Bone marrow (tissue), 2 donors: ENCODE data around the gene CPT1C.

Experiments used
- DNase-seq, 2 donors: peaks; one replicate each; lab custom pipeline; 2025; lab: John Stamatoyannopoulos, UW

Gene CPT1C

GRCh38 chr19:49690656-49691242, at the start of gene CPT1C:
Gene CPT1C (plus strand): TSS chr19:49691116. CDS start chr19:49692253, 1,137 bp downstream.
- DNase-seq = no peak

GRCh38 chr19:49641688-49642491, 49.0 kb upstream of the CPT1C start, which contains the start of gene SCAF1:
Gene SCAF1 (plus strand): TSS chr19:49642209. CDS start chr19:49645027, 2,818 bp downstream.
- DNase-seq = peak; percentile 91 to 98

- peak in 1 of 2 donors; percentile 2 for DNase-seq
Observed at GRCh38 chr19:49642492-49643035, 48.4 kb upstream of the CPT1C start.

- no peak for DNase-seq
Observed at GRCh38 chr19:49643466-49643865, 47.5 kb upstream of the CPT1C start.

- no peak for DNase-seq
Observed at GRCh38 chr19:49645592-49645991, 45.3 kb upstream of the CPT1C start.

DNA sequence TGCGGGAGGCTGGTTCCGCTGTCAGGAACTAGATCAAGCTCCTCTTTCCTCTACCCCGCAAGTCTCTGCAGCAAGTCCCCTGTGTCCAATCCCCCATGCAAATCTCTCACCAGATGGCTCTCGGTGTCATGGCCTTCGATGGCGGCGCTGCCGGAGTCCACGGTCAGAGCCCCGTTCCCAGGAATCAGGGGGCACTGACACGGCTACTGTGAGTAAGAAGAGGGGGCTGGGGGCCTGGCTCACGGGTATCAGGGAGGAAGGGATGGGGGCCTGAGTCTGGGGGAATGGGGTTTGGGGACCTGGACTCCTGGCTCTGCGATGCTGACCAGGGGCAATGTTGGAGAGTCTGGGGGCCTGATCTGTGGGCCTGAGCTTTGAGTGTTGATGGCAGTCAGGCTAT, 44.9 kb upstream of the CPT1C start:
- DNase-seq = no peak

DNA sequence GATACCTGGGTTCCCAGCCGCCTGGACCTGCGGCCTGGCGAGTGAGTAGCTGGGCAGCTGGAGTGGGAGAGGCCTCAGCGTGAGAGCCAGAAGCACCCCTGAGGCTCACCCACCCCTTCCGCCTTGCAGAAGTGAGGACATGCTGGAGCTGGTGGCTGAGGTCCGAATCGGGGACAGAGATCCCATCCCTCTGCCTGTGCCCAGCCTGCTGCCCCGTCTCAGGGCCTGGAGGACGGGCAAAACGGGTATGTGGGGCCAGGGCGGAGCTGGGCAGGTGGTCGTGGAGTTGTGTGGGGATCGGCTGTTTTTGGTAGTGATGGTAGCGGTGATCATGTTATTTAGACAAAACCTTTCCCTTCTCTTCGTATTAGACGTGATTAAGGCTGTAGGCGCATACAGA, 44.3 kb upstream of the CPT1C start:
- no peak for DNase-seq

- no peak for DNase-seq
Observed at GRCh38 chr19:49651029-49651819, 39.7 kb upstream of the CPT1C start.

DNA sequence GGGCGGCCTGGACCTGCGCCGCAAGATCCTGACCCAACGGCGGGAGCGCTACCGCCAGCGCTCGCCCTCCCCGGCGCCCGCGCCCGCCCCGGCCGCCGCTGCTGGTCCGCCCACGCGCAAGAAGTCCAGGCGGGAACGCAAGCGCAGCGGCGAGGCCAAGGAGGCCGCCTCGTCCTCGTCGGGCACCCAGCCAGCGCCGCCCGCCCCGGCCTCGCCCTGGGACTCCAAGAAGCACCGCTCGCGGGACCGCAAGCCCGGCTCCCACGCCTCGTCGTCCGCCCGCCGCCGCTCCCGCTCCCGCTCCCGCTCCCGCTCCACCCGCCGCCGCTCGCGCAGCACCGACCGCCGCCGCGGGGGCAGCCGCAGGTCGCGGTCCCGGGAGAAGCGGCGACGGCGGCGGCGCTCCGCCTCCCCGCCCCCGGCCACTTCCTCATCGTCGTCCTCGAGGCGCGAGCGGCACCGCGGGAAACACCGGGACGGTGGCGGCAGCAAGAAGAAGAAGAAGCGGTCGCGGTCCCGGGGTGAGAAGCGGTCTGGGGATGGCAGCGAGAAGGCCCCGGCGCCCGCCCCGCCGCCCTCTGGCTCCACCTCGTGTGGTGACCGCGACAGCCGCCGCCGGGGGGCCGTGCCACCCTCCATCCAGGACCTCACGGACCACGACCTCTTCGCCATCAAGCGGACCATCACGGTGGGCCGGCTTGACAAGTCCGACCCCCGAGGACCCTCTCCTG, 38.9 kb upstream of the CPT1C start:
- DNase-seq = no peak

DNA sequence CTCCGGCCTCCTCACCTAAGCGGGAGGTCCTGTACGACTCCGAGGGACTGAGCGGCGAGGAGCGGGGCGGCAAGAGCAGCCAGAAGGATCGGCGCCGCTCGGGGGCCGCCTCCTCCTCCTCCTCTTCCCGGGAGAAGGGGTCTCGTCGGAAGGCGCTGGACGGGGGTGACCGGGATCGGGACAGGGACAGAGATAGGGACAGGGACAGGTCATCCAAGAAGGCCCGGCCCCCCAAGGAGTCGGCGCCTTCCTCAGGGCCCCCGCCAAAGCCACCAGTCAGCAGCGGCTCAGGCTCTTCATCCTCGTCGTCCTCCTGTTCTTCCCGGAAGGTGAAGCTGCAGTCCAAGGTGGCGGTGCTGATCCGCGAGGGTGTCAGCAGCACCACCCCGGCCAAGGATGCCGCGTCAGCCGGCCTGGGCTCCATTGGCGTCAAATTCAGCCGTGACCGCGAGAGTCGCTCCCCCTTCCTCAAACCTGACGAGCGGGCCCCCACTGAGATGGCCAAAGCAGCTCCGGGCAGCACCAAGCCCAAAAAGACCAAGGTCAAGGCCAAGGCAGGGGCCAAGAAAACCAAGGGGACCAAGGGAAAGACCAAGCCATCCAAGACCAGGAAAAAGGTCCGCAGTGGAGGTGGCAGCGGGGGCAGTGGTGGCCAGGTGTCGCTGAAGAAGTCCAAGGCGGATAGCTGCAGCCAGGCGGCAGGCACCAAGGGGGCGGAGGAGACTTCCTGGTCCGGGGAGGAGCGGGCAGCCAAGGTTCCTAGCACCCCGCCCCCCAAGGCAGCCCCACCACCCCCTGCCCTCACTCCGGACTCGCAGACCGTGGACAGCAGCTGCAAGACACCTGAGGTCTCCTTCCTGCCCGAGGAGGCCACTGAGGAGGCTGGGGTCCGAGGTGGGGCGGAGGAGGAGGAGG, 38.1 kb upstream of the CPT1C start:
- no peak for DNase-seq

DNA sequence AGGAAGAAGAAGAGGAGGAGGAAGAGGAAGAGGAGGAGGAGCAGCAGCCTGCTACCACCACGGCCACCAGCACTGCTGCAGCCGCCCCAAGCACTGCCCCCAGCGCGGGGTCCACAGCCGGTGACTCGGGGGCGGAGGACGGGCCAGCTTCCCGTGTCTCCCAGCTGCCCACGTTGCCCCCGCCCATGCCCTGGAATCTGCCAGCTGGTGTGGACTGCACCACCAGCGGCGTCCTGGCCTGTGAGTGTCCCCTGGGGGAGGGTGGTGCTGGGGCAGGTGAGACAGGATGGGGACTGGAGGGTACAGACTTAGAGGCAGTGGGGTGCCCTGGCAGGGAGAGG, 37.5 kb upstream of the CPT1C start:
- DNase-seq = no peak

- DNase-seq = no peak
Observed at GRCh38 chr19:49654581-49654980, 36.3 kb upstream of the CPT1C start.

GRCh38 chr19:49655570-49656455, 35.1 kb upstream of the CPT1C start:
- no peak for DNase-seq

- DNase-seq = no peak
Observed at GRCh38 chr19:49656456-49657109, 34.3 kb upstream of the CPT1C start.

DNA sequence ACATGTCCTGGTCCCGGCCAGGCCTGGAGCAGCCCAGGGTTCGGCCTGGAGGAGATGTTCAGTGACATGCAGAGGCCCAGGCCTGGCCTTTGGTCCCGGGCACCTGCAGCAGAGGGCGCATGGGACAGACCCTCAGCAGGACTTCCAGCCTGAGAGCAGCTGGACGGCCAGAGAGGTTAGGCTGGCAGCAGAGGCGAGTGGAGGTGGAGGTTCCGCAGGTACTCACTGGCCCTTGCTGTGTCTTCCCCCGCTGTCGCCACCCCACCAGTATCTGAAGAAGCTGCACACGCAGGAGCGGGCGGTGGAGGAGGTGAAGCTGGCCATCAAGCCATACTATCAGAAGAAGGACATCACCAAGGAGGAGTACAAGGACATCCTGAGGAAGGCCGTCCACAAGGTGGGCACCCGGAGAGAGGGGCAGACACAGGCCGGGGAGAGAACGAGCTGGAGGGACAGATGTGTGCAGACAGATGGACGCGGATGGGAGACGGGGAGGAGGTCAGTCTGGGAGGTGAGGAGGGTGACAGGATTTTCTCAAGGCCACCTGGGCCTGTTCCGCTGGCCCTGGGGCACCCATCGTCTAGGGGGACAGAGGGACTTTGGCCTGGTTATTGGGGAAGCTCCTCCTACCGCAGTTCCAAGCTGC, 33.3 kb upstream of the CPT1C start:
- DNase-seq = no peak

- no peak for DNase-seq
Observed at GRCh38 chr19:49658139-49658517, 32.8 kb upstream of the CPT1C start.

DNA sequence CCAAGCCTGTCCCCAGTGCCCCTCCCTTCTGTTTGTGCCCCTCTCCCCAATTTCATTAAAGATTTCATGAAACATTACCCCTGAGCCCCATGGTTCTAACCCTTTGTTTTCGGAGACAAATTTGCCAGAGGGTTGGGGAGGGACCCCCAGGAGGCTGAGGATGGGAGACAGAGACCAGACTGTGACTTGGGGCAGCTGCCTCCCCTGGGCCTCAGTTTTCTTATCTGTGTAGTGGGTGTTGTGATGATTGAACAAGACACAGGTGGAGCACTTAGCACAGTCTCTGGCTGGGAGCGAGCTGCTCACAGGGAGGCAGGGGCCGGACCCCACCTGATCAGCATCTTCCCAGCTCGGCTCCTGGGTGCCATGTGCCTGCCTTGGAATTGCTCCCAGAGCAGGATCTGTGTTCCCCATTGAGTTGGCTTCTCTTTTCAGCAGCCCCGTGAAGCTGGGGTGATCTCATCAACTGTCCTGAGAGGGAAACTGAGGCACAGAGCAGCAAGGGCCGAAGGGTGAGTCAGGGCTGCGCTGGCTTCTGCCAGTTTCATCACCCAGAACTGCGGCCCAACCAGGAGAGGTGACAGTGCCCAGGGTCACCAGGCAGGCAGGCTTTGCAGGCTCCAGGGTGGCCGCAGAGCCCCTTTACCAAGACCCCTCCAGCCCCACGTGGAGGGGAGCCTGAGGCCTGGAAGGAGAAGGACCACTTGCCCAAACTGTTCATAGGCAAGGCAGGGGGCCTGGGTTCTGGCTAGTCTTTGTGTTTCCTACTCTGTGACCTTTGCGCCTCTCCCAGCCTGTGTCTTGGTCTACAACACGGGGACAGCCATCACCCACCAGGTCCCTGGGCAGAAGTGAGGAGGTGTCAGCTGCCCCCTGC, 32.1 kb upstream of the CPT1C start:
- DNase-seq = no peak
